Fibroblast of the aortic adventitia (primary cell): ENCODE results near the gene CACUL1. TPM values are rescaled to one million over a fixed set of nuclear protein-coding genes. Genes with fewer than 3 reads are reported as not detected.
A peak's percentile ranks its signal among the peaks of the same experiment; 100 is the strongest.

ENCODE experiments used
- DNase-seq: peaks from one replicate; pipeline ENCODE4 v3.0.0-alpha.2; 2010; ENCODE audit warnings: low read depth
- H3K4me3 ChIP-seq: 2 replicates; pipeline ENCODE4 v1.5.1; 2011; ENCODE audit warnings: low read depth, mild to moderate bottlenecking, control low read depth, low read length, moderate library complexity
- total RNA-seq: library from RNA; depleted of rRNA; stranded (reverse); fragments of >200 nt; gene quantifications from 2 replicates; pipeline ENCODE4 v1.2.3, GENCODE V29; 2012; ENCODE audit warnings: low replicate concordance
- TF ChIP-seq, protein P1 (sequence below): IDR thresholded peaks from 2 replicates; pipeline ENCODE4 v1.5.1; 2011; ENCODE audit warnings: mild to moderate bottlenecking, low read length, control low read depth, inconsistent platforms; ENCODE audit not compliant: insufficient read depth

Gene CACUL1
- total RNA-seq, 1 donor = 29.6 TPM

DNA sequence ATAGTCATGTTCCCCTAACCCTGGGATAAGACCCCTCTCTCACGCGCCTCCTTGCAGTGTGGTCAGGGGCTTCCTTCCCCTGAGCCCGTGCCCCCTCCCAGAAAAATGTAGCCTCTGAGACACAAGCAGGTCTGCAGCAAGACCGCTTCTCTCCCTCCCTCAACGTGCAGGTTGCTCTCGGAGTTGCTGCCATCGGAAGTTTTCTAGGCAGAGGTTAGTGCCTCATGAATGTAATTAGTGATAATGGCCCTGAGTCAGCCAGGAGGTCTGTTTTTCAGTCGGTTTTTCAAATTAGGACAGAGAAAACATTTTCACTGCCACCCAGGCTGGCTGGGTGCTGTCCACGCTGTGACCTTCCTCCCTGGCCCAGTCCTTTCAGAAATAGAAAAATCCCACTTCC lies 116.1 kb downstream of the CACUL1 start:
- no peak overlapping the region for H3K4me3 ChIP-seq
- TF ChIP-seq, protein P1, sequence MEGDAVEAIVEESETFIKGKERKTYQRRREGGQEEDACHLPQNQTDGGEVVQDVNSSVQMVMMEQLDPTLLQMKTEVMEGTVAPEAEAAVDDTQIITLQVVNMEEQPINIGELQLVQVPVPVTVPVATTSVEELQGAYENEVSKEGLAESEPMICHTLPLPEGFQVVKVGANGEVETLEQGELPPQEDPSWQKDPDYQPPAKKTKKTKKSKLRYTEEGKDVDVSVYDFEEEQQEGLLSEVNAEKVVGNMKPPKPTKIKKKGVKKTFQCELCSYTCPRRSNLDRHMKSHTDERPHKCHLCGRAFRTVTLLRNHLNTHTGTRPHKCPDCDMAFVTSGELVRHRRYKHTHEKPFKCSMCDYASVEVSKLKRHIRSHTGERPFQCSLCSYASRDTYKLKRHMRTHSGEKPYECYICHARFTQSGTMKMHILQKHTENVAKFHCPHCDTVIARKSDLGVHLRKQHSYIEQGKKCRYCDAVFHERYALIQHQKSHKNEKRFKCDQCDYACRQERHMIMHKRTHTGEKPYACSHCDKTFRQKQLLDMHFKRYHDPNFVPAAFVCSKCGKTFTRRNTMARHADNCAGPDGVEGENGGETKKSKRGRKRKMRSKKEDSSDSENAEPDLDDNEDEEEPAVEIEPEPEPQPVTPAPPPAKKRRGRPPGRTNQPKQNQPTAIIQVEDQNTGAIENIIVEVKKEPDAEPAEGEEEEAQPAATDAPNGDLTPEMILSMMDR = no peak

DNA sequence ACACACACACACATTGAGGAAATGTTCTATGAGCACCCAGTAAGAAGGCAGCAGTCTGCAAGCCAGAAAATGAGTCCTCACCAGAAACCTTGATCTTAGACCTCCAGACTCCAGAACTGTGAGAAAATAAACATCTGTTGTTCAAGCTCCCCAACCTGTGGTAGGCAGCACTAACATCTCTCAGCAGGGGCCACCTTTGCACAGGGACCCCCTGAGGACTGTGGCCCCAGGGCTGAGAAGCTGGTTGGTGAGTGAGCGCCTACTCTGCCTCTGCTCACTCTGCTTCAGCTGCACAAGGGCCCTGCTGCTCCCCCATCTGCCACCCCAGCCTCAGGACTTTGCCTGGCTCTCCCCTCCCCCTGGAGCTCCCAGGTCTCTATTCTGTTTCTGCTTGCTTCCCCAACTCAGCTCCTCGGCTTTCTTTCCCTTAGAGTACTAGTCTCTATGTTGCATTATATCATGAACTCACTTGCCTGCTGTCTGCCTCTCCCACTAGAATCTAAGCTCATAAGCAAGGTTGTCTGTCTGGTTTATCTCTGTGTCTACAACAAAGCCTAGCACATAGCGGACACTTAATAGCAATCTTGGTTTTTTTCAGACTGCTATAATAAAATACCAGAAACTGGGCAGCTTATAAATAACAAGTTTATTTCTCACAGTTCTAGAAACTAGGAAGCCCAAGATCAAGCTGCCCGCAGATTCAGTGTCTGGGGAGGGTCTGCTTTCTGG lies 118.9 kb downstream of the CACUL1 start:
- no peak for DNase-seq
- TF ChIP-seq, protein P1 = no peak
- no peak overlapping the region for H3K4me3 ChIP-seq

More for the DNA sequence above, 116.1 kb downstream of the CACUL1 start:
- no peak for DNase-seq

DNA sequence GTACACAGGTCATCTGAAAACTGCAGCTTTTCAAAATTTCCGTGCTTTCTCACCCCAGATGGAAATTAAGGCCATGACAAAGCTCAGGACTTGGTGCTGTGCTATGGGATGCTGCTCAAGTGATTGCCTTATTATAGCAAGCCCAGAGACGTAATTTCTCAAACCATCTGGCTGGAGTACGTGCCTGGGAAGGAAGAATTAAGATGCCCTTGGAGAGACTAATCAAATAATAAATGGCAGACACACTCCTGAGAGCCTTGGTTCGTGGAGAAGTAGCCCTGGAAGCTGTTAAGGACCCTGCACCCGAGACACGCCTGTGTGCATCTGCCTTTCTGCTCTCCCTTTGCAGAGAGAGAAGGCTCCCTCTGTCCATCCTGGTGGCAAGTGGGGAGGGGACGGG lies 121.0 kb downstream of the CACUL1 start:
- TF ChIP-seq, protein P1 = no peak
- DNase-seq = no peak
- no peak overlapping the region for H3K4me3 ChIP-seq

DNA sequence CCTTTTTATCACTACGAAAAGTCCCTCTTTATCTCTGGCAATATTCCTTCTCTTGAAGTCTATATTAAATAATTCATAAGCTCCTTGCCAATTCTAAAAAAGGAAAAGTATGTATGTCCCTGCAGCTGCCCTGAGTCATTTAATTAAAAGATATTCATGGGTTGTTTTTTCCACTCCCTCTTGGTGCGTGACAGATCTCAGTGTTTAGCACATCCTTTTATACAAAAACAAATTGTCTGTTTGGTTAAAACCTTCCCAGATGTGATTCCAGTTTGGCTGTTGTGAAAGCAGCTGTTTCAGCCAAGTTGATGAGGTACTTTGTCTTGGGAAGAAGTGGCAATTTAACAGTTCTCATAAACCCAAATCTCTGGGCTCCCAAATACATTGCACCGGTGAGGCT lies 125.6 kb downstream of the CACUL1 start:
- H3K4me3 ChIP-seq = no peak overlapping the region
- peak; percentile 18 for DNase-seq
- TF ChIP-seq, protein P1 = no peak

DNA sequence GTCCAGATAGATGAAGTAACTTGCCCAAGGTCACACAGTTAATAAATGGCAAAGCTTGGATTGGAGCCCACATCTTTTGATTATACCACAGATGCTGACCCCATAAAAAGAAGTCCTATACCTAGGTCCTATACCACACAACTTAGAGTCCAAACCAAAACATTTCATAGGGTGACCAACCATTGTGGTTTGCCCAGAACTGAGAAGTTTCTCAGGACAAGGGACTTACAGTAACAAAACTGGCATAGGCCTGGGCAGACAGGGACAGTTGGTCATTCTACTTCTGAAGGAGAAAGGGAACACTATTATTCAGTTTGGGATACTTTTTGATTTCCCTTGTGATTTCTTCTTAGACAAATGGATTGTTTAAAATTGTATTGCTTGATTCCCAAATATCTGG lies 126.4 kb downstream of the CACUL1 start:
- TF ChIP-seq, protein P1 = no peak
- no peak for DNase-seq
- H3K4me3 ChIP-seq = no peak overlapping the region

DNA sequence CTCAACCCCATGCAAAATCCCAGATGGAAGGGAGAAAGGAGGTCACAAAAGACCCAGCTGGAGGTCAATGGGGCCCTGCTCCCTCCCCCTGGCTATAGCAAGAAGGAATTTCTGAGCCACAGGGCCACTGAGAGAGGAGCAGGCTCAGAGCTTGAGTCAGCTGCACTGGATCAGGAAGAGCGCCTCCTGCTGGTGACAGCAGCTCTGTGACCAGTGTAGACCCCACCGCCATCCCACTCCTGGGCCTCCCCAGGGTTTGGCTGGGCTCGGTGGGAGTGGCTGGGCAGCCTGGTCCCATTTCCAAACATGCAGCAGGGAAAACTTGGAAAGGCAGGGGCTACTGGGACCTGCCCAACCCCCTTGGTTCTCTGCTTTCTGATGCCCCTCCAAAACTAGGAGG lies 127.8 kb downstream of the CACUL1 start:
- no peak for DNase-seq
- TF ChIP-seq, protein P1 = no peak
- H3K4me3 ChIP-seq = no peak overlapping the region

Other genes with a start within 250 kb of the CACUL1 start
- not detected in 2 replicates for gene PRLHR, start 159.3 kb downstream of the CACUL1 start, total RNA-seq